ENCODE data around the gene WDR90.

WDR90 gene

GRCh38 chr16:693364-693763 is 44.2 kb downstream of the WDR90 start:
- DNase-seq = no peak

GRCh38 chr16:693766-694165 is 44.6 kb downstream of the WDR90 start:
- DNase-seq = no peak

DNA sequence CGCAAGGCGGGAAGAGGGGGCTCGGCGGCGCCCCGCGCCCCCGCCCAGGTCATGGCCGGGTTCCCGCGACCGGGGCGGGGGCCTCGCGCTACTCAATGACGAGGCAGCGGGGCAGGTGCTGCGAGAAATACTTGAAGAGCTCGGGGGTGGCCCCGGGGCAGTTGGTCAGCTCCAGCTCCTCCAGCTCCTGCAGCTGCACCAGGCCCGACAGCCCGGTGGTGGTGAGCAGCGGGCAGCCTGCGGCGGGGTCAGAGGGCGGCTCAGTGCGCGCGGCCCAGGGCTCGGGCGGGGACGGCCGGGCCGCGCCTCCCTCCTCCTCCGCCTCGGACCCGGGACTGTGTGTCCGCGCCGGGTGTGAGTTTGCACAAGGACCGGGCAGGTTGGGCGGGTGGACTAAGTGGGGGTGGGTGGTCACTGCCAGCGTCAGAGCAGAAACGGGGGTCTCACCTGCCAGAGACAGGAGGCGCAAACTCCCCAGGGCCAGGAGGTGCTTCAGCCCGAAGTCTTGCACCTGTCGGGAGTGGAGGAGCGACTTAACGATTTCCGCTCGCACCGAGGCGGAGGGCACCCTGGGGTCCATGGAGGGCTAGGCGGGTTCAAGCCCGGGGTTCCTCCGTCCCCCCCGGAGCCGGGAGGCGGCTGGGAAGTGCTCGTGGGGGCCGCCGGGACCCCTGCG is 45.2 kb downstream of the WDR90 start:
- DNase-seq = no peak

DNA sequence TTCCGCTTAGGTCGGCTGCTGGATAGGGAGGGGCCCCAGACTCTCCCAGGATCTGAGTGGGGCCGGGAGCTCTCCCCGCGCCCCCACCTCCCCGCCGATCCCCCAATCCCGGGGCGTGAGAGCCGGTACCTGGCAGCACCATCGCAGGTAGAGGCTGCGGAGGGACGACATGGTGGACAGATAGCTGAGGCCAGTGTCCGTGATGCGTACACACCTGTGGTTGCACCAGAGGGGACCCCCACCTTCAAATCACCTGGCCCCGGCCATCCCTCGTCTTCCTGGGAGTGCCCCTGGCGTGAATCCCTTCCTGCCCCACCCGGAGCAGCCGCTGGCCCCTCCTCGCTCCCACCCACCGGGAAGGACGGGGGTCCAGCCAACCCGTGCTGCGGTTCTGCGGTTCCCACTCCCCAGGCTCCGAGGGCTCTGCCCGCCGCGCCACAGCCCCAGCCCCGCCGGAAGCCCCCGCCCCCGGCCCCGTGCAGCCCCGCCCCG is 45.7 kb downstream of the WDR90 start:
- DNase-seq = no peak

DNA sequence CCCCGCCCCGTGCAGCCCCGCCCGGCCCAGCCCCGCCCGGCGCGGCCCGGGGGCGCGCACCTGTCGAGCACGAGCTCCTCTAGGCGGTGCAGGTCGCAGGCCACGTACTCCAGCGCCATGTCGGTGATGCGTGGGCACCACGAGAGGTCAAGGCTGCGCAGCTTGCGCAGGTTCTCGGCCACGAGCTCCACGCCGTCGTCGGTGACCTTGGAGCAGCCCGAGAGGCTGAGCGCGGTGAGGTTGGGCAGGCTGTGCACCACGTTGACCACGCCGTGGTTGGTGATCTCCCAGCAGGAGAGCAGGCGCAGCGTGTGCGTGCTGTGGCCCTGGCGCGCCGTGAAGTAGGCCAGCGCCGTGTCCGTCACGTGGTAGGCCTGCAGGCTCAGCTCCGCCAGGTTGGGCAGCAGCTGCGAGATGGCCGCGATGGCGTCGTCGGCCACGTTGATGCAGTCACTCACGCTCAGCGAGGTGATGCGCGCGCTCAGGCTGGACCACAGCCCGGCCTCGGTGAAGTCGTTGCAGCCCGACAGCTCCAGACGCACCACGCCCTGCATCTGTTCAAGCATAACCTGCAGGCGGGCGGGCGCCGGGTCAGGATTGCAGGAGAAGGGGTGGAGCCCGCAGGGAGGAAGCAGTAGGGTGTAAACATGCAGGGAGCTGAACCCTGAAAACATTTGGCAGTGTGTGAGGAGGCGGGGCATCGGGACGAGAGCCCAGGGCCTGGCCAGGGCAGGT is 46.4 kb downstream of the WDR90 start:
- peak; percentile 24 for DNase-seq

DNA sequence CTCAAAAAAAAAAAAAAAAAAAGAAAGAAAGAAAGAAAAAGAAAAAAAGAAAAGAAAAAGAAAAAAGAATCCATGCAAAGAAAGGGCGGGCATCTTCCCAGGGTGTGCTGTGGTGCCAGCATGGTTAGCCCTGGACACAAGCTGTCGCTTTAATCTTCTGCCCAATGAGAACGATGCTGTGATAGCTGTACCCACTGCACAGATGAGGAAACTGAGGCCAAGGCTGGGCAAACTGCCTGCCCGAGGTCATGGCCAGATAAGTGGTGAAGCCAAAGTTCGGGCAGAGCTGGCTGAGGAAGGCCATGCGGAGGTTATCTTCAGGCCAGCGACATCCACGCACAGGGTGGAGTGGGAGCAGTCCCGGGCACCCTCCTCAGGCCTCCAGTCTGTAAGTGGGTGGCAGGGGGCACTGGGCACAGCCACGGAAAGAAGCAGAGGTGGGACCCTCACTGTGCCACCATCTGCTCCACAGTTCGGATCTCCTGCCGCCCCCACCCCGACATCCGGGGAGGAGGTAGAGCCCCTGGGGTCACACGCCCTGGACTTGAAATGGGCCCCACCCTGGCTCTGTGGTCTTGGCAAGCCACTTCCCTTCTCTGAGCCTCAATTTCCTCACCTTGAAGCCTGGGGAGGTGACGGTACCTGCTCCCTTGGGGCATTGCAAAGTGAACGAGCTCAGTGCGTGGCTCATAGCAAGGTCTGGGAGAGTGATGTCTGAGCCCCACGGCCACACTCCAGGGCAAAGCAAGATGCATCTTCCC is 49.9 kb downstream of the WDR90 start:
- no peak for DNase-seq

GRCh38 chr16:700684-701584 is 51.8 kb downstream of the WDR90 start:
- no peak for DNase-seq

GRCh38 chr16:702341-702740 is 53.2 kb downstream of the WDR90 start:
- no peak for DNase-seq

DNA sequence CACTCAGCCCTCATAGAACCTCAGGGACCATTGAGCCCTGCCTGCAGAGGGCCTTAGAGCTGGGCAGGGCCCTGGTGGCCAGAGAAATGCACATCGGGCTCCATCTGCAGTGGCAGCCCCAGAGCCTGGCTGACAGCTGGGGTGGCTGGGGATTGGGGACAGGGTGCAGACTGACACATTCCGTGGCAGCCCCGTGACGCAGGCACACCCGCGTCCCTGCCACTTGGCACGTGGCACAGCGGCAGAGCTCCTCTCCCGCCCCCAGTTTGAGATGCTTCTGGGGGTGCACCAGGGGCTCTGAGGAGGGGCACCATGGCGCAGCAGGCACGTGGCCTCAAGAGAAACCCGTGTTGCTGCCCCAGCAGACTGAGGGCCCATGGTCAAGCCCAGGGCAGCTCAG is 54.2 kb downstream of the WDR90 start:
- DNase-seq = no peak

- no peak for DNase-seq
Measured at GRCh38 chr16:704047-704446, 54.9 kb downstream of the WDR90 start.

DNA sequence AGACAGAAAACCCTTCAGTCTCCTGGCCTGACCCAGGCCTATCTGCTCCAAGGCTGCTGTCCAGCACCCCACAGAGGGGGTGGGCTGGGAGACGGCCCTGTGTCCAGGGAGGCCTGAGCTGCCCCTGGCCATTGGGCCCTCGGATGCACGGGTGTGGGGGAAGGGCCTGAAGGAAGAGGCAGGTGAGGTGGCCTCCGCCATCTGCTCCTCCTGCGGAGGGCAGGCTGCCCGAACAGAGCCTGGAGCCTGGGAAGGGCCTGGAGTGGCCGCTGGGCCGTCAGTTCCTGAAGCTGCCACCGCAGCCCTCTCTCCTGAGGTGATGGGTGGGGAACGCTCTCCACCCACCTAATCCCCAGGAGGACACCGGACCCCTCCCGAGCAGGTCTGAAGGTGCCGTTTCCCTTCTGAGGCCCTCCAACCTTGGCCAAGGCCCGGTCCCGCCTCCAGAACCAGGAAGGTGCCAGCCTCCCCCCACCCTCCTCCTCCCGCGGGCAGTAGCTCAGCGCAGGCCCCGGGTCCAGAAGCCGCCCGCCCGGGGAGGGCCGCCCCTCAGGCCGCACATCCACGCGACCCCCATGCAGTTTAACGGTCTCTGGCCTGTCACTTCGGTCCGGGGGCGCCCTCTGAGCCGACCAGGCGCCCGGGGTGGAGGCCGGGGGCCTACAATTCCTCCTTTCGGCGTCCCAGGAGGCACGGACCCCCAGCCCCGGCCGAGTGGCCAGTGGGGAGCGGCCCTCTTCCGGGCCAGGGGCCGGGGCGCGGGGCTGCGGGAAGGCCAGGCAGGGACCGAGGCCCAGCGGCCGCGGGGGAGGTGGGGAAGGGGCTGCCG is 55.6 kb downstream of the WDR90 start:
- DNase-seq = no peak

DNA sequence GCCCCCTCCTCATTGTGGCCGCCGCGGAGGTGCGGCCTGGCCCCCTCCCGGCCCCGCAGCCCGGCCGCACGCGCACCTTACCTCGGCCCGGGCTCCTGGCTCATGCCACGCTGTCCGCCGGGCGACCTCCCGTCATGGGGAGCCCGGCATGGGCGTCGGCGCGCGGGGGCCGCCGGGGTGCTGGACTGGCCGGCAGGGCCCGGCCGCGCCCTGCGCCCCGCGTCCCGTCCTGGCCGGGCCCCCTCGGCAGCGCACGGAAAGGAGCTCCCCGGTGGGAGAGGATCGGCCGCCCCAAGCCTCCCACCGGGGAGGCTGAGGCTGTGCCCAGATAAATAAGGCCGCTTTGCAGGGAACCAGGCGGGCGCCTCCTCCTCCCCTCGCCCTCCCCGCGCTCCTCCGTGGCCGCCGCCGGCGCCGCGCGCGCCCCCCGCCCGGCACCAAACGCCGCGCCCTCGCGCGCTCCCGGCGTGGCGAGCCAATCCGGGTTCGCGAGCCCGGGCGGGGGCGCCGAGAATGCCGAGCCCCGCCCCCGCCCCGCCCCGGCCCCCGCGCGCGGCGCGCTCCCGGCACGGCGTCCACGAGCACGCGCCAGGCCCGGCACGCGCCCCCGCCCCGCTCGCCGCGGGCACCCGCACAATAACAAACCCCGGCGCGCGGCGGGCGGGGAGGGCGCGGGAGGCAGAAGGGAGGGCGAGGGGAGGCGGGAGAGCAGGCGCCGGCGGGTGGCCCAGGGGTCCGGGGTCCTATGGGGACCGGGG is 56.4 kb downstream of the WDR90 start, which contains the start of gene FBXL16:
FBXL16 (minus strand) TSS at position 371 of the 758 bp plus-strand sequence. CDS start 8,396 bp downstream, outside the sequence.
- DNase-seq = peak; percentile 43

DNA sequence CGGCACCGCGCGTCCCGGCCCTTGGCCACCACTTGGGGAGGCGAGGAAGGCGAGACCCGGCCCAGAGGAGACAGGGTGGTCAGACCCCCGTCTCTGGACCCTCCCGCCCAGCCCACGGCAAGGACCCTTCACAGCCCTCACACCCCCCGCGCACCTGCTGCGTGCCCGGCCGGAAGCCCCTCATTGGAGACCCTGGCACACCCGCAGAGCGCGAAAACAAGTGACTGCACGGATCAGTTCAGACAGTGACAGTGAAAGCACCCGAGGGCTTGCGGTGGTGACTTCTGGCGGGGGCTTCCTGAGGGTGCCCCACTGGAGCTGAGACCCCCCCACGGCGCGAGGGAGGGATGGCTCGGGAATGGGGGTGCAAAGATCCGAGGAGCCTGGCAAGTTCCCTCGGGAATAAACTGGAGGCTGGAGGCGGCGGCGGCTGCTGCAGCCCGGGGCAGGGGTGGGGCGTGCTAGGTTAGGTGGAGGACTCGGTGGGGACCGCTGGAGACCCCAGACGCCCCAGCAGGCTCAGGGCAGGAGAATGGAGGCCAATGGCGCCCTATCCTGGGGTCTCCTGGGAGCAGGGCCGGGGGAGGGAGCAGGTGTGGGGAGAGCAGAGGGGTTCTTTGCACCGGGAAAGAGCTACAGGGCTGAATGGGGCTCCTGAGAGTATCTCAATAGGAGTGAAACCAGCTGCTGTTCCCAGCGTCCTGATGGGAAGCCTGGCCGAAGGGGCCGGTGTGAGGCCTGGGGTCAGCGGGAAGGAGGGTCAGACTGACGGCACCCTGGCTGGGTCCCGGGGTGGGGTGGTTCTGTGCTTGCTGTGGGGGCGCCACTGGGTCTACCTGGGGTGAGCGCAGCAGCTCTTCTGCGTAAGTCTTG is 57.3 kb downstream of the WDR90 start:
- no peak for DNase-seq

- DNase-seq = no peak
Measured at GRCh38 chr16:707062-707538, 57.9 kb downstream of the WDR90 start.

DNA sequence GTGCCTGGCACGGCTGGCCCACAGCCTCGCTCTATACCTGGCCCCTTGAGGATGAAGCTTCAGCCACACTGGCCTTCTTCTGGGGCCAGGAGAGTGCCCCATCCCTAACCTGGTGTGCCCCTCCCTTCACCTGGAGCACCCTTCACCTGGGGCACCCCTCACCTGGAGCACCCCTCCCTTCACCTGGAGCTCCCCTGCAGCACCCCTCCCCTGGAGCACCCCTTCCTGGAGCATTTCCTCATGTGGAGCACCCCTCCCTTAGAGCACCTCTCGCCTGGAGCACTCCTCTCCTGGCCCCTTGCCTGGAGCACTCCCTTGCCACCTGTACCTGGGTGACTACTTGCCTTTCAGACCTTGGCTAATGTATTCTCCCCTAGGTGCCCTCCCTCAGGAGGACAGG is 58.9 kb downstream of the WDR90 start:
- DNase-seq = no peak

- DNase-seq = no peak
Measured at GRCh38 chr16:708959-709358, 59.8 kb downstream of the WDR90 start.

GRCh38 chr16:709566-710499 is 60.7 kb downstream of the WDR90 start:
- DNase-seq = peak; percentile 66

DNA sequence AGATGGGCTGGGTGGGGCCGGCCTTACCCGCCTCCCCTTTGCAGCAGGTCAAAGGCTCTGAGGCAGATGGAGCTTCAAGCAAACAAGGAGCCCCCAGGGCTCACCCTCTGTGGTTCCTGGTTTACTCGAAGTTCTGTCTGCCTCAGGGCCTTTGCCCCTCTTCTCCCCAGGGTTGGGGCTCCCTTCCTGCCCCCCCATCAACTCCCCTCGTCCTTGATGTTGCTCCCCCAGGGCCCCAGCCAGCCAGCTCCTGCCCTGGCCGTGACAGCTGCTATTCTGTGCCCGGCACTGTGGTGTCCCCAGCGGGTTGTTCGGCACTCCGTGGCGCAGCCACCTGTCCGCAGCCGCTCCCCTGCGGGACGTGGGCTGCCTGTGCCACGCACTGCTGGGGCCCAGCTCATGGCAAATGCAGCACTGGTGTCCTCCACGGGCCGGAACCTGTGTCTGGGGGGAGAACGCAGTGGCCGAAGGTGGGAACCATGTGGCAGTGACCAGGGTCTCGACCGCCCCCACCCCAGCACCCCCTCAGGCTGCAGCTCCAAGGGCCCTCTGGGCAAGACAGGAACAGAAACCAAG is 61.4 kb downstream of the WDR90 start:
- no peak for DNase-seq

All from NCI-H446 treated with DMSO at 0.1 percent for 48 hours (cell line).